Mucosa of descending colon (tissue), 3 donors: ENCODE results near the gene OR2W3. TPM values are rescaled to one million over a fixed set of nuclear protein-coding genes. Genes with fewer than 3 reads are reported as not detected.

Source experiments
- ATAC-seq: fragments of 200-7000 bp; cut with Tn5 transposase; one replicate; pipeline ENCODE4 v1.9.1; 2020; ENCODE audit warnings: mild to moderate bottlenecking, moderate library complexity
- DNase-seq, 3 donors: peaks; one replicate each; pipeline ENCODE4 v3.0.0-alpha.2; 2020
- H3K36me3 ChIP-seq: fragments of 200-600 bp; one replicate; pipeline ENCODE4 v1.8.0; 2021; ENCODE audit warnings: low read depth, mild to moderate bottlenecking
- H3K4me1 ChIP-seq: fragments of 200-600 bp; one replicate; pipeline ENCODE4 v1.8.0; 2021; ENCODE audit warnings: low read depth, mild to moderate bottlenecking
- H3K4me3 ChIP-seq: fragments of 200-600 bp; one replicate; pipeline ENCODE4 v1.8.0; 2021; ENCODE audit warnings: mild to moderate bottlenecking
- H3K9me3 ChIP-seq: fragments of 200-600 bp; one replicate; pipeline ENCODE4 v1.8.0; 2021; ENCODE audit warnings: mild to moderate bottlenecking
- CTCF ChIP-seq: fragments of 200-600 bp; IDR thresholded peaks from one replicate; pipeline ENCODE4 v1.8.0; 2022; ENCODE audit warnings: antibody characterized with exemption, mild to moderate bottlenecking
- intact Hi-C, 2 donors: fragments of 100-400 bp; cut with DNase I in 1 of 2; cut with micrococcal nuclease in 1 of 2; formaldehyde crosslinking; loops; one replicate each; pipeline versions ENCODE4 v1.11.0 to v1.11.1; 2022; cut with DNase I, micrococcal nuclease
- total RNA-seq, 3 donors: library from RNA; stranded (reverse); fragmentation: NEBNext Ultra II Directional in 2 of 3; extraction: Animal tissue kit (Norgen Biotek cat#: 25700) in 2 of 3; gene quantifications; one replicate each; pipeline versions ENCODE4 v1.2.1 to v1.2.4, GENCODE V29; 2021 to 2023
- donor health status: DM: no; HTN: no; CAD: no; lungs with moderate emphysema.
- donor health status: DM: no; HTN: no; CAD: no.
- donor health status: DM: no; HTN: yes; CAD: no.

The OR2W3 gene
- total RNA-seq, 3 donors from 2014 or later: 0.52 to 1.2 (median 0.53) TPM

GRCh38 chr1:247865416-247865815 lies 30.0 kb upstream of the OR2W3 start:
- no peak for TF ChIP-seq CTCF
- Histone ChIP-seq H3K4me1 (no peaks in the 10 kb centered on the region), H3K4me3 (no peak overlapping the region), H3K9me3 (peaks cover 9% of the 10 kb centered on the region), H3K36me3 (no peaks in the 10 kb centered on the region)
- no peak for DNase-seq
- no peak for ATAC-seq
- intact Hi-C loops: no loop called here

- H3K4me3 ChIP-seq: no peak overlapping the region
- no peaks in the 10 kb centered on the region for H3K4me1 ChIP-seq
- no peak for TF ChIP-seq CTCF
- peaks cover 2% of the 10 kb centered on the region for H3K9me3 ChIP-seq
- H3K36me3 ChIP-seq: no peaks in the 10 kb centered on the region
- intact Hi-C loops: no loop called here
- DNase-seq (no peak), ATAC-seq (no peak)
These were observed 12.0 kb upstream of the OR2W3 start for GRCh38 chr1:247883346-247883745.

- DNase-seq (no peak), ATAC-seq (no peak)
- TF ChIP-seq CTCF: no peak
- Histone ChIP-seq H3K4me3 (no peak overlapping the region), H3K9me3 (peaks cover 2% of the 10 kb centered on the region), H3K4me1 (no peaks in the 10 kb centered on the region), H3K36me3 (no peaks in the 10 kb centered on the region)
- intact Hi-C loops: no loop called here
These were observed 10.5 kb upstream of the OR2W3 start for GRCh38 chr1:247884797-247885413.

- DNase-seq: no peak
- intact Hi-C loops: no loop called here
- Histone ChIP-seq H3K4me3 (no peak overlapping the region), H3K36me3 (no peaks in the 10 kb centered on the region), H3K9me3 (no peaks in the 10 kb centered on the region), H3K4me1 (no peaks in the 10 kb centered on the region)
- no peak for TF ChIP-seq CTCF
- no peak for ATAC-seq
These were observed 589 bp downstream of the OR2W3 start for GRCh38 chr1:247895976-247896375.

- H3K4me3 ChIP-seq: no peak overlapping the region
- no peak for DNase-seq
- no peaks in the 10 kb centered on the region for H3K36me3 ChIP-seq
- ATAC-seq: no peak
- no peak for TF ChIP-seq CTCF
- H3K4me1 ChIP-seq: no peaks in the 10 kb centered on the region
- intact Hi-C loops: loop anchor here in 1 of 2 donors (10.0 kb wide), 1 partner anchor 69 kb away; no protein-coding TSS in a partner anchor
- peaks cover 2% of the 10 kb centered on the region for H3K9me3 ChIP-seq
These were observed 8.7 kb downstream of the OR2W3 start for GRCh38 chr1:247904122-247904521.

- Histone ChIP-seq H3K36me3 (no peaks in the 10 kb centered on the region), H3K9me3 (peaks cover 2% of the 10 kb centered on the region), H3K4me1 (no peaks in the 10 kb centered on the region), H3K4me3 (no peak overlapping the region)
- intact Hi-C loops: loop anchor here in 1 of 2 donors (10.0 kb wide), 1 partner anchor 70 kb away; no protein-coding TSS in a partner anchor
- TF ChIP-seq CTCF: no peak
- ATAC-seq (no peak), DNase-seq (no peak)
These were observed 9.8 kb downstream of the OR2W3 start for GRCh38 chr1:247905181-247905580.
